HG03457 (cell line): ENCODE measurements around the gene UCP2.
"Not testable (repeated sequence)": the region's sequence is repeated elsewhere in the genome, so short reads cannot be mapped to it uniquely, and the experiment has no call there.

Experiments used
- ATAC-seq: cut with Tn5 transposase; IDR thresholded peaks from one replicate; pipeline ENCODE4 v1.9.1; 2021; ENCODE audit warnings: moderate number of reproducible peaks; ENCODE audit not compliant: unreplicated experiment

UCP2 gene

DNA sequence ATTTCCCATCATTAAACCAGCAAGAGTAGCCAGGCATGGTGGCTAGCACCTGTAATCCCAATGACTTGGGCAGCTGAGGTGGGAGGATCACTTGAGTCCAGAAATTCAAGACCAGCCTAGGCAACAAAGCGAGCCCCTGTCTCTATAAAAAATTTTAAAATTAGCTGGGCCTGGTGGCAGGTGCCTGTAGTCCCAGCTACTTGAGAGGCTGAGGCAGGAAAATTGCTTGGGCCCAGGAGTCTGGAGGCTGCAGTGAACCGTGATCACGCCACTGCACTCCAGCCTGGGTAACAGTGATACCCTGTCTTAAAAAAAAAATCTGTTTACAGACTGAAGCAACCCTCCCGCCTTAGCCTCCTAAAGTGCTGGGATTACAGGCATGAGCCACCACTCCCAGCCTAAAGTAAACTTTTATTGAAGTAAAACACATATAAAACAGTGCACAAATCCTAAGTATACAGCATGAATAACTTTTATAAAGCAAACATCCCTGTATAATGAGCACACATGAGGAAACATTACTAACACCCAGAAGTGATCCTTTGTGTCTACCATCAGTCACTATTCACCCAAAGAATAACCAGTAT lies 13.6 kb upstream of the UCP2 start:
- no peak for ATAC-seq

DNA sequence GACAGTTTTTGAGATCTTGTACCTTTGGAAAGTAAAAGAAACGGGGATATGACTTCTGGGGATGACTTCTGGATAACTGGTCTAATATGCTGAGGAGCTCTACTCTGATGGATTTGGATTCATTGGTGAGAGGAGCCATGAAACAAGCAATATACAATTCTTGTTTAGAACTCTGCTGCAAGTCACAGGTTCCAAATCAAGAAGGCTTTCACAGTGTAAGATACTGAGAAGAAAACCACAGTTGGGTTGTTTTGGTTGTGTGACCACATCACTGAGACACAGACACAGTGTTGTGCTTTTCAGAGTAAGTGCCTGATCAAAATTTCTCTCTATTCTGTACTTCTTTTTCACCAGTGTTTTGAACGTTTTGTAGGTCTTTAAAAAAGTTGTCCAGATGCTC lies 13.1 kb upstream of the UCP2 start:
- ATAC-seq, result no peak

DNA sequence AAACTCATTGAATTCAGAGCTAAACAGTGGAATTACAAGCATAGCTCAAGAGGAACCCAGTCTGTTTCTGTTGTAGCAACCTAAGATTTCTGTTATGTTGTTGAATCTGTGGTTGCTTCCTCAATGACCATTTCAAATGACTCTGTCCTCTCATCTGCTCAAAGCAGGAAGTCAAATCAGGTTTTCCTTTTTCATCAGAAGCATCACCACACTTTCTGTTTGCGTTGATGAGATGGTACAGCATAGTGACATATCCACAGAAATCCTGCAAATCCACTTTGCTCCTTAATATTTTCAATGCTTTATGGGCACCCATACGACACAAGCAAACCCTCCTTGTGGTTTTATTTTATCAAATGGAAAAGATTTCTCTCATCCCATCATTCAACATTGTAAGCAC lies 12.6 kb upstream of the UCP2 start:
- ATAC-seq, result no peak

- no peak for ATAC-seq
Observed at GRCh38 chr11:73991471-73992006, 8.9 kb upstream of the UCP2 start.

- no peak for ATAC-seq
Observed at GRCh38 chr11:73990730-73991129, 8.1 kb upstream of the UCP2 start.

GRCh38 chr11:73989156-73989555 lies 6.5 kb upstream of the UCP2 start:
- ATAC-seq, result no peak

- ATAC-seq, result no peak
Observed at GRCh38 chr11:73988227-73988626, 5.6 kb upstream of the UCP2 start.

- not testable (repeated sequence) for ATAC-seq
Observed at GRCh38 chr11:73985661-73986060, 3.0 kb upstream of the UCP2 start.

- ATAC-seq, result no peak
Observed at GRCh38 chr11:73983741-73984538, 1.3 kb upstream of the UCP2 start.

- peak; percentile 53 for ATAC-seq
Observed at GRCh38 chr11:73982990-73983740, 522 bp upstream of the UCP2 start.

GRCh38 chr11:73981051-73981805 lies 1.4 kb downstream of the UCP2 start:
- ATAC-seq, result no peak

DNA sequence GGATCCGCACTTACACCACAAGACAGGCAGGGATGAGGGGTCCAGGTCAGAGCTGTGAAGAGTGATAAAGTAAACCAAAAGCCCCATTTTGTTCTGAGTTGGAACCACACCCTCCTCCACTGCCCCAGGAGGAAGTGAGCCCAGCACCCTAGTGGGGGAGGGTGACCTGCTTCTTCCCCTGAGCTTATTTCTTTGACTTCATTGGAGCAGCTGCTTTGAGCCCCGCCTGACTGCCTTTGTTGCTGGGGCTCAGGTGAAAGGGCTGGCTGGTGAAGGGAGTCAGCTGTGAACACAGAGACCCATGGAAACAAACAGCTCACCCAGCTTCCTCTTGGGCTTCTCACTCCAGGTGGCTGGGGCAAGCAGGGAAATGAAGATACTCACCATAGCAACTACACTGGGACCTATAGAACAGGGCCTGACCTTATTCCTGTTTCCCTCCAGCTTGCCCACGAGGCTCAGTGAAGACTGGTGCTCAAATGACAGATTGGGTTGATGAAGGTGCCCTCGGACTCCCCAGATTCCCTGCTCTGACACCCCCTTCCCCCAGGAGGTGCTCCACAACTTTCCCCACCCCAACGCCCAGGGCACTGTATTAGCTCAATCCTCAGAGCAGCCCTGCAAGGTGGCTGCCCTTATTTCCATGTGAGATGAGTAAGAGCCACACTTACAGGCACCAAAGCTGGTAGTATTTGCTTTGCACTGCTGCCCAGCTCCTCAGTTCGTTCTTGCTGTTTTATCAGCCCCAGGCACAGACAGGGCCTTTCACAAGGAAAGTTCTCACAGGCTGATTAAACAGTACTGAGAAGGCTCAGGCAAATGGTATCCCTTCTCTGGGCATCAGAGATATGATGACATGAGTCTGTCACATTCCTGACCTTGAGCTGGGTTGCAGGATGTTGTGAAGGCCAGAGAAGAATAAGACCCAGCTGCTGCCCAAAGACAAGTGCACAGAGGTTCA lies 2.4 kb downstream of the UCP2 start:
- peak; percentile 37 for ATAC-seq

- ATAC-seq, result no peak
Observed at GRCh38 chr11:73978576-73979086, 4.0 kb downstream of the UCP2 start.

- ATAC-seq, result no peak
Observed at GRCh38 chr11:73977856-73978519, 4.7 kb downstream of the UCP2 start.

- no peak for ATAC-seq
Observed at GRCh38 chr11:73976451-73977151, 6.0 kb downstream of the UCP2 start.

DNA sequence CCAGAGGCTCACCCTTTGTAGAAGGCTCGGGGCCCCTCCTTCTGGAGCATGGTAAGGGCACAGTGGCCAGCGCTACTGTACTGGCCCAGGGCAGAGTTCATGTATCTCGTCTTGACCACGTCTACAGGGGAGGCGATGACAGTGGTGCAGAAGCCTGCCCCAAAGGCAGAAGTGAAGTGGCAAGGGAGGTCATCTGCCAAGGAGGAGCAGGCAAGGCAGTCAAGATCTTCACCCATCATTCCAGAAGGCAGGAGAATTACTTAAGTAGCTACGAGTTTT lies 7.2 kb downstream of the UCP2 start:
- no peak for ATAC-seq

- no peak for ATAC-seq
Observed at GRCh38 chr11:73974604-73975478, 7.8 kb downstream of the UCP2 start.
